Activated CD8-positive, alpha-beta memory T cell treated with anti-CD3 and anti-CD28 coated beads, Interleukin-2, amount 50 U/mL, for 24 hours (primary cell): ENCODE results near the gene BTBD1.

Source experiments
- DNase-seq: peaks from one replicate; pipeline ENCODE4 v3.0.0-alpha.2; 2020; ENCODE audit errors: extremely low read depth

BTBD1 gene

DNA sequence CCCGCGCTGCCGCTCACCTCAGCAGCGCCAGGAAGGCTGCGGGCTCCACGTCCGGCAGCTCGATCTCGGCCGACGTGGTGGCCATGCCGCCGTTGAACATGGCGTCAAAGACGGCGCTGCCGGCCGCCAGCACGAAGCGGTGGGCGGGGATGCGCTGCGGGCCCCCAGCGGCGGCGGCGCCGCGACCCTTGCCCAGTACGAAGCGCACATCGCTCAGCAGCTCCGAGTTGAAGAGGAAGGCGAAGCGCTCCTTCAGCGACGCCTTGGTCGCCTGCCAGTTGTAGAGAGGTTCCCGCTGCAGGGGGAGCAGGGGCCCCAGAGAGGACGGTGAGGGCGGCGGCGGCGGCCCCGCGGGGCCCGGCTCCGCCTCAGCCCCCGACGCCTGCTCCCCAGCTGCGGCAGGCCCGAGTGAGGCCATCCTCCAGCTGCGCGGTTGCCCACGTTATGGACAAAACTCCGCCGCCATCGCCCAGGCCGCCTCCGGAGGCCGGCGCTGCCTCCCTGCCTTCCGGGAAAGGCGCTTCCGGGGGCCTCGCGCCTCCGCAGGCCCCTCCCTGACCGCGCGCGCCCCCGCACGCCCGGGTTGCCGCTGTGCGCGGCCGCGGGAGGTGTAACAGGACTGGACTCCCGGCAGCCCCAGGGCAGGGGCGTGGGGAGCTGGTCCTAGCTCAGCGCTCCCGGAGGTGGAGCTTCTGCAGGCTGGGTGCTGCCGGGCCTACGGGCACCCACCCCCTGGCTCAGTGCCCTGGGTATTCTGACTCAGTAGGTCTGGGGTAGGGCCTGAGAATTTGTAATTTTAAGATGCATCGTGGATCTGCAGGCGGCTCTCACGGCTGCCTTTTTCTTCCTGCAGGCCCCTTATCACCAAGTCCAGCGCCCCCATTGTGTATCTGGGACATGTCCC lies at the start of gene BTBD1:
Gene BTBD1, minus strand, starts transcription at position 519 of the 904 bp plus-strand sequence. Its CDS starts 101 bp downstream, at position 418.
- peak; percentile 73 for DNase-seq

DNA sequence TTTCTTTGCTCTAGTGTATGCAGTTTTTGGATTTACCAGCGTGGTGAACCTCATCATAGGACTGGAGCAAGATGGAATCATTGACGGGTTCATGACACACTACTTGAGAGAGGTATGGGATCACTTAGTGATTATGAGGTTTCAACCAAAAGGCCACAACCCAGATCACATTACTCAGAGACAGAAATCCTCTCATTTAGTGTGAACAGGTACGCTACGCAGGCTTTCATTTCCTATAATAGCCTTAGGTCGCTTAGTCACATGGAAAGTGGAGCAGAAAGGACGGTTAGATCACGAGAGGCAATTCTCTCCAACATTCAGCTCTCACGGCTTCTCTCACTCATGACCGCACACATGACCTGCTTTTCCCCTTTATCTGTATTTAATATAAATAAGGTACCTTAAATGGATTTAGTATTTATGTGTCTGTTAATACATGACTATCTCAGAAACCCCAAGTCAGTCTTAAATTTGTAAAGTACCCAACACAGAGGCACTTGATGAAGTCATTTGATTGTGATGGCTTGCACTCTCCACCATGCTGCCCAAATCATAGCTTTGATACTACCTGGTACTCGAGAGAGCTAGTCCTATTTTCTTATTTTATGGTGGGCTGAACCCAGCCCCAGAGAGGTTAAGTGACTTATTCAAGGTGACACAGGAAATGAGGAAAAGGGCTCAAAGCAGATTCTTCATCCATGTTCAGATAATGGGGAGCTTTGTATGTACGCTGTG lies 48.9 kb upstream of the BTBD1 start:
- DNase-seq: no peak

DNA sequence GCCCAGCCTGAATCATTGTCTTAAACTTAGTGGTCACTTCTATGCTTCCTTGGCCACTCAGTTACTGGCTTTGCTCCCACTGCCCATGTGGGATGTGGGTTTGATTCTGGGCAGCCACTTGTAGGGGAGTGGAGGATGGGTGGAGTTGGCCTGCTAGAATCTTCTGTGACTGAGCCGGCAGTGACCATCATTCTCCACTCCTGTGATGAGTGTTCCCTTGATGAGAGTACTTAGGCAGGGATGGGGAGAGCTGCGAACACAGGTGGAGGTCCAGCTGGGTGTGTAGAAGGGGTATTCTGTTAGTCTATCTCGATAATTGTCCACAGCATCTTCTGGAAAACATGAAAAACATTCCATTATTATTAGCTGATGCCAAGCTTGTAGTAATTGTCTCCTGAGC lies 48.4 kb upstream of the BTBD1 start:
- no peak for DNase-seq

DNA sequence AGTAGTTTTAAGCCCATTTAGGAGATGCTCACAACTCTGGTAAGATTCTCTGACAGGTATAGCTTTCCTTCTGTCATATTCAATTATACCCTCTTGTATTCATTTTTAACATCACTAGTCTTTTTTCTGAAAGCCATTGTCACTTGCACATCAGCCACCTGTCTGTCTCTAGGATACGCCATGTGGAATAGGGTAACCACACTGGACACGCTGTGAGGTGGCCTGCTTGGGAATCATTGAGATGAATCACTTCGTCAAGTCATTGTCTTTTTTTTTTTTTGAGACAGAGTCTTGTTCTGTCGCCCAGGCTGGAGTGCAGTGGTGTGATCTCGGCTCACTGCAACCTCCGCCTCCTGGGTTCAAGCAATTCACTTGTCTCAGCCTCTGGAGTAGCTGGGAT lies 47.8 kb upstream of the BTBD1 start:
- DNase-seq: no peak

DNA sequence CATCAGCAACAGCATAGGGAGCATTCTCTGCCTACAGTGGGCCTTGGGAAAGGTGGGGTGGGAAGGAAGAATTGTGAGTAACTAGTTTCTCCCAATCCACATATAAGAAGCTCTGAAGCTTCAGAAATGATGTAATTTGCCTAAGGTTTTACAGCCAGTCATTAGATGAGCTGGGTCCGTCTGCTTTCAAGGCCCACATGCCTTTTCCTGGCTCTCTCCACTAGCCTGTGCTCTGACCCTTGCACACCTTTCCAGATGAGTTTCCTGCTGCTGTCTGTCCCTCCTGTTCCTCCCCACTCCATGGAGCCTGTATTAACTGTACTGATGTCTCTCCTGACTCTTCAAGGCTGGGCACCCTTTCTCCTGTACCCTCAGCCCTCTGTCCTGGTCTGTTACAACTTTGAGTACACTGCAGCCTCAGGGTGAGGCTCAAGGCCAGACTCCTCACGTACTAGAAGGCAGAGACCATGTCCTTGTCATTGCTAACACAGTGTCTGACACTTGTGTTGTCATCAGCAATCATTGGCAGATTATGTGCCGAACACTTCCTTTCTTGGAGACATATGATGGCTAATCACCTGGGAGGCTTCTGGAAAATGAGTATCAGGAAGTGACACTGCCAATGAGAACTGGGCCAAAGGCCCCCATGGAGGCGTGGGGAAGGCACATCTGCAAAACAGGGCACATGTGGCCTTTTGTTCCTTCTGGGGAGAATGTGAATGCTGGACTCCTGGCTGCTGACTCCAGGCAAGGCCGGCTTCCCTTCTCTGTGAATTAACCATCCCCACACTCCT lies 47.0 kb upstream of the BTBD1 start:
- no peak for DNase-seq

DNA sequence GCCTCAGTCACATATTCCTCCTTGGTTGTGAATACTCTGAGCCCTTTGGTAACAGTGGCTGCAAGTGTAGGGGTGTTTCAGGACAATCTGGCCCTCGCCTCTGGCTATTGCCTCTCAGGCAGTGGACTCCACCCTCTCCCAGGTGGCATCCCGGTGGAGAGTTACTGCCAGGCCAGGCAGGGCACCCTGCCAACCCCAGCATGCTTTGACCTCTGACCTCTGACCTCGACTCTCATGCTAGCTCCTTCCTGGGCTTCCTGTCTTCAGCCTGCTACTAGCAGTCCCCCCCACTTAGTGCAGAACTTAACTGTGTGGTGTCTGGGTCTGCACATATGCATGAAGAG lies 45.9 kb upstream of the BTBD1 start:
- DNase-seq: no peak

DNA sequence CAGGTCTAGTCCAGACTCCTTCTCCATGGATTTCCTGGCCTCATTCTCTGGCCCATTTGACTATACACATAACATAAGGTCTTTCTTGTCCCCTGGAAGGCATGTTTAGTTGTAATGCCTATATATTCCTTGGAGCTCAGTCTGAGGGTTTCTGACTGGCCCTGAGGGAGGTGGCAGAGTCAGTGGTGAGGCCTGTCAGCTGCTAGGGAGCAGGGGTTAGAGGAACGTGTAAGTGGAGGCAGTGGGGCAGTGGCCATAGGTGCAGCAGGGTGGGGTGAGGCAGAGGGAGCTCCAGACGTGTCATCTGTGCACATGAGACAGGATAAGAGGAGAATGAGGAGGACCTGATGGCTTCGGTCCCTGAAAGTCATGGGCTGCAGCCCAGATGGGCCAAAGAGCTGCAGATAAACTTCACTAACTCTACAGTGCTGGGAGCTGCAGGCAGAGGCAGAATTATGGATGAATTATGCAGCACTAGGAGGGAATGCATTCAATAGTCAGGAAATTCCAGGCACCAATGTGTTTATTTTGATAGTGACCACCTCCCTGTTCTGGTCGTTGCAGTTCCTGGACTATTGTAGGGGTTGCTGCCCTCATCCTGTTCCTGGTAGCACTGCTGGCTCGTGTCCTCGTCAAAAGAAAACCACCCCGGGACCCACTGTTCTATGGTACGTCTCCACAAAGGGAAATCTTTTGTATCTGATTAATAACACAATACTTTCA lies 45.3 kb upstream of the BTBD1 start:
- no peak for DNase-seq

DNA sequence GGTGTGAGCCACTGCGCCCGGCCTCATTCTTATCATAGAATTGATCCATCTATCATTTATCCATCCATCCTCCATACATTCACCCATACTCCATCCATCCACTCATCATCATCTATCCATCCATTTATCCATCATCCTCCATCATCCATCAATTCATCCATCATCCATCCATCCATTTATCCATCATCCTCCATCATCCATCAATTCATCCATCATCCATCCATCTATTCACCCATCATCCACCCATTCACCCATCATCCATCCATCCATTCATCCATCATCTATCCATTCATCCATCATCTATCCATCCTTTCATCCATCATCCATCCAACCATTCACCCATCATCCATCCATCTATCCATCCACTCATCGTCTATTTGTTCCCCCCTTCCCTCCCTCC lies 44.1 kb upstream of the BTBD1 start:
- no peak for DNase-seq

DNA sequence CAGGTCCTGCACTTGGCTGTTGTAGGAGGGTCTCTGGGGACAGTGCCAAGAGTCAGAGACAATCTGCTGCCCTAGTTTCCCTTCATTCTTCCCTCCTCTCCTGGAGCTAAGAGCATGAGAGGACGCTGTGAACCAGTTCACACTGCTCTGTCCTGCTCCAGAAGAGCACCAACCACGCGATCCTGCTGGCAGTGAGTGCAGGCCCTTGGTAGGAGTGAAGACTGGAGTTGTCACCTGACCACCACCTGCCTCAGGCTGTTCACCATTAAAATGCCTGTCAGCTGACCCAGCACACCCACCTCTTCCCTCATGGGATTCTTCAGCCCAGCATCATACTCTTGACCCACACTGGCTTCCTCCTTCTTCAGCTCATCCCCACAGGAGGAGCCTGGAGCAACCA lies 43.3 kb upstream of the BTBD1 start:
- no peak for DNase-seq

DNA sequence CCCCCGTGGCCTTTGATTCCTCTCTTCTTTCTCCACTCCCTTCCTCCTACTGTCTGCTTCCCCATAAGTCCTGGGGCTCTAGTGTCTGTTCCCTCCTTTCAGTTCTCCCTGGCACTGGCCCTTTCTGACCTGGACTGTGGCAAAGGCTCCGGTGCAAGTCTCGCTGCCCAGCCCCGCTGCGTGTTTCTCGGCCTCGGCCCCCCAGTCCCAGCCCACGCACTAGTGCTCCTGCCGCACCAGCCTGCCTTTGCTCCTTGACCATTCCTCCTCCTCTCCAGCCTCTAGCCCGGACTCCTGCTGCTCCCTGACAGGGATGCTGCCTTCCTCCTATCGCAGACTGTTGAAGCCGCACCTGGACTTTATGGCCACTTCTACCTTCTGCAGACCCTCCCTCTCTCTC lies 42.5 kb upstream of the BTBD1 start:
- no peak for DNase-seq

DNA sequence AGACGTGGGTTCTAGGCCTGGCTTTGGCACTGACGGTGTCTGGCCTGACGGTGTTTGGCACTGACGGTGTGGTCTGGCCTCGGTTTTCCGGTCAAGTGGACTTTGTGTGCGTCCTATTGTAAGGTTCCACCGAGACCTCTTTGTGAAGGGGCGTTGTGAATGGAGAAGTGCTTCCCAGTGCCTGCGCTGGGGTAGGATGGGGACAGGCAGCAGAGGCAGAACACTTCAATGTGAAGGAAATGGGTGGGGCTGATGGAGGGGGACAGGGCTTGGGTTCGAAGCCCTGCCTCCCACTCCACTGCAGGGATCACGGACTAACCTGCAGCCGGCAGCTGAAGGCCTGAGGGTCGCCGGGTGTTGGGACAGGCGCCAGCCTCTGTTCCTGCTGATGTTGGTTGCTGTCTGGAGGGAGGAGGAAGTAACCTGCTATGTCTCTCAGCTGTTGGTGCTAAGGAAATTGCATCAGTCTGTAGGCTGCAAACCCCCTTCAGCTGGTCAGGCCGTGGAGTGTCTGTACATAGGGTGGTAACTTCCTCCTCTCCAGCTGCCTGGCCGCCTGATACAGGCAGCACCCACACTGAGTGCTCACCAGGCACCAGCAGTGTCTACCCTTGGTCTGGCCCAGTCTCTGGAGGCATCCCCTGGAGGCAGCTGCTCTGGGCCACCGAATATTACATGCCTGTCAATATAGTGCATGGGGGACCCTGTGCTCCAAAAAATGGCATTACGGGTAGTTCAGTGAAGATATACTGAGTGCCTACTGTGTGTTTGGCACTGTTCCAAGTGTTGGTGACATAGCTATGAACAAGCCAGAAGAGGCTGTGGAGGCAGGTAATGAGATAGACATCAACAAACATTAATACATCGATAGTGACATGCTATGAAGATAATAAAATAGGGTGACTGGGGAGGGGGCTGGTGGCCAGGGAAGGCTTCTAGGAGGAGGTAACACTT lies 41.5 kb upstream of the BTBD1 start:
- DNase-seq: no peak

DNA sequence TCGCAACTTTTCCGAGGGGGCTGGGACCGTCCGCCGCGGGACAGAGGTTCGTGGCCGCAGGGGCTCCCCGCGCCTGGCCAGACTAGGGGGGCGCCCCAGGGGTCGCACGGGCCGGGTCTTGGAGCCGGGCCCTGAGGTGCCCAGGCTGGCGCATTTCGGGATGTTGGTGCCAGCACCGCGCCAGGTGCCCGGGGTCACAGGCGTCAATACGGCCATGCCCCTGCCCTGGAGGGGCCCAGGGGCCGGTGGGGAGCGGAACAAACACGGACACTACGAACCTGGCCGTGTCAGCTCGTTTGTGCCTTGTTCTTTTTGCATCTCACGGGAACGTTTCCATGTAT lies 40.8 kb upstream of the BTBD1 start:
- DNase-seq: no peak

DNA sequence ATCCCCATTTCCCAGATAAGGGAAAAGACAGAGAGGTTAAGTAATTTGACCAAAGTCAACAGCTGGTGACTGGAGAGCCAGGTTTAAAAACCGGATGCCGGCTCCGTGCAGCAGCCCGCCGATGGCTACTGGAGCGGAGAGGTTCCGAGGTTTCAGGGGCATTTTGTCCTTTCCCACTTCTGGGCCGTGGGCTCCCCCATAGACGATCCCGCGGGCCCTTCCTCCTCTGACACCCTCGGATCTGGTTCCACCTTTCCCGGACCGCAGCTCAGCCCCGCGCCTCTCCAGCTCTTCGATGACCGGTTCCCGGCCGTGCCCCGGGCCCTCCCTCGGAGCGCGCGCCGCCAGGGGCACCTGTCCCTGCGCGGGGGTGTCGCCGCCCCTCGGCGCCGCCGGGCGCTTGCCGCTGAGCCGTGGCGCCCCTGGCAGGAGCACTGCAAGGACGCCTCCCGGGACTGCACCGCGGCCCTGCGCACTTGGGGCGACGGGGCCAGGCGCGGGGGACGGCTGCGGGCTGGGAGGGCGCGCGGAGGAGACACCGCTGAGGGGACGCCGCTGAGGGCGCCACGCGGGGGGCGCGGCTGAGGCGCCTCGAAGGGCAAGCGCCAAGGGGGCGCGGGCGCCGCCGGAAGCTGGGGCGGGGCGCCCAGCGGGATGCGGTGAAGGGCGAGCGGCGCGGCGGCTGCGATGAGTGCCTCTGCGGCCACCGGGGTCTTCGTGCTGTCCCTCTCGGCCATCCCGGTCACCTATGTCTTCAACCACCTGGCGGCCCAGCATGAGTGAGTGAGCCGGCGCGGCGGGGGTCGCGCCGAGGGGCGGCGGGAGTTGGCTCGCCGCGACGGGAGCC lies 40.2 kb upstream of the BTBD1 start, which contains the start of gene TM6SF1:
Gene TM6SF1, plus strand, starts transcription at position 652 of the 847 bp plus-strand sequence. Its CDS starts 36 bp downstream, at position 688.
- DNase-seq: no peak

DNA sequence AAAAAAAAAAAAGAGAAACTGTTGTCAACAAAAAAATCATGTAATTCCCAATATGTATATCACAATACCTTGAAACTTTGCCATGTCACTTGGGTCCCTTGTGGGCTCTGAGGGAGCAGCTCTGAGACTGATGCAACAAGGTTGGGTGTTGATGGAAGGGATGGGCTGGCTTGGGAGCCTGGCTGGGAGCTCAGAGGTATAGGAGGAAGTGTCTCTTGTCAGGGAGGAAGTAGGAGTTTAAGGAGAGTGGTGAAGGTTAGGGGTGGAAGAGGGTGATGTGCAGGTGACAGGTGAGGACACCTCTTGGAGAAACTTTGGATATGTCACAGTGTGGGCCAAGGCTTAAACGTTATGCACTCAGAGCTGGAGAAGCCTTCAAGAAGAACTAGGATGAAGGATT lies 38.4 kb upstream of the BTBD1 start:
- DNase-seq: no peak

DNA sequence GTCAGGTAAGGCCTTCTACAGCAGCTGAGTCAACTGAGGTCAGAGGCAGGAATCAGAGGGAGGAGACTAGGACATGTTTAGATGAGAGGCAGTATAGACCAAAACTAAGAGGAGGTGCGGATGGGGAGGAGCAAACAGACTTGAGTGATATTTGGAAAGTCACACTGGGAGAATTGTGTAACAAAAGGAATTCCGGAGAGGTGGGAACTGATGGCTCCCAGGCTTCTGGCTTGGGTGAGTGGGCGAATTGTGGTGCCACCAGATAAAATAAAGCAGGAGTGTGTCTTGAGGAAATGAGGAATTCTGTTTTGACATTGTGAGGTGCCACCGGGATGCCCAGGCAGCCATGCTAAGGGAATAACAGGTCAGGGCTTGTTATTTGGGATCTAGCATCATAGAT lies 37.1 kb upstream of the BTBD1 start:
- no peak for DNase-seq

DNA sequence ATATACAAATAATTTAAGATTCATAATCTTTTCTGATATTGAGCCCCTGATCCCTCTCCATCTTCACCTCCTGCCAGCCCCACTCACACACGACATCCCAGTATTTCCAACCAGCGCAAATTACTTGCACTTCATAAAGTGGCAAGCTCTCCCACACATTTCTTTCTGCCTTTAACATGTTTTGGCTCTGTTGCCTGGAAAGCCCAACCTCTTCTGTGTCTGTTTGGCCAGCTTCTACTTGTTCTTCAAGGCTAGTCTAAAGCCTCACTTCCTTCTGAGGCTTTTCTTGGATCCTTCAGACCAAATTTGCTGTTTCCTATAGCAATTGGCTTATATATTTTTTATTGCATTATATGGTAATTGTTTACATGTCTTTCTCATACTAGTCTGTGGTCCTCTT lies 35.3 kb upstream of the BTBD1 start:
- DNase-seq: no peak

DNA sequence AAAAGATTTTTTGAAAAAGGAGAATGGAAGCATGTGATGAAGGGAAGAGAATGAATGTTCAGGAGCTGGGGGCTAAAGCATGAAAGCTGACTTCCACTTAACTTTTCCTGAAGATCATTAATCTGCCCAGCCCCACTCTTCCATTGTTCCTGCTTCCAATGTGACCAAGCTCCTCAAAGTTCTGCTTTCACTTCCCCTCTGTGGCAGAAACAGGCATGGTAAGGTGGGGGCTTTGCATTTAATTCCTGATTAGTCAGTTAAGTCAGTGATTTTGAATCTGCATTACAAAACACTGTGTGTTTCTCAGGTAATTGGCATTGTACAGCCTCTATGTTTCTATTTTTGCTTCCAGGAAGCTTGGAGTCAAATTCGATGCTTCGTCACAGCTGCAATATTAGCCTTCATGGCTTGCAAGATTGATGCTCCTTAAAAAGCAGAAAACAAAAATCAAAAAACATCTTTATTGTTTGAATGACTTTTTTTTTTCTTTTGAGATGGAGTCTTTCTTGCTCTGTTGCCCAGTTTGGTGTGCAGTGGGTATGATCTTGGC lies 33.1 kb upstream of the BTBD1 start:
- no peak for DNase-seq

DNA sequence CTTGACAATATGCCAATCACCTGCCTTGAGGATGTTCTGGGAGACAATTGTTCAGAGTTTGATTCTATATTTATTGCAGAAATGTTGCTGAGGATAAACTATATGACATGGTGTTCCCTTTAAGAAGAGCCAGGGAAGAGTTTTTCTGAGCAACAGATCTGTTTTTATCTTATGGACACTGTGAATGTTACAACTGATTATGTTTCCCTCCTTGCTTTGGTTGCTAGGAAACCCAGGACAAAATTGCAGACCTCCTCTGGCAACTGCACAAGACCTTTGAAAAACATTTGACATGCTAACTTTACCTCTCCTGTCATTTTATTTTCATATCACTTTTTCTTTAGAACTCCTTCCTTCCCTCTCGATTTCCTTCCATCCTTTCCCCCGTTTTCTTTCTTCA lies 32.2 kb upstream of the BTBD1 start:
- DNase-seq: no peak

DNA sequence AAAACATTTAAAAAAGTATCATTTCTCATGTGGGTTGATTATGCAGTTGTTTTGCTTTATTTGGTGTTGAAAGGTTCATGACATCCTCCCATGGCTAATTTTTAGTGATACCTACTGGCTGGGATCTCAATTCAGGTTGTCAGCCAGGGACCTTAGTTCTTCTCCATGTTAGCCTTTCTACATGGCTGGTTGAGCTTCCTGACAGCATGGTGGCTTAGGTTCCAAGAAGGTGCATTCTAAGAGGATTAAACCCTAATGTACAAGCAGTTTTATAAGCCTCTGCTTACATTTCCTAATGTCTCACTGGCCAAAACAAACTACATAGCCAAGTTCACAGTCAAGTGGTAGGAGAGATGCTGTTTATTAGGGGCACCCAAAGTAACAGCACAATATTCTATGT lies 31.0 kb upstream of the BTBD1 start:
- no peak for DNase-seq
